Panc1 (cell line): Measurements from ENCODE around the gene ZNF654.
"Not testable (repeated sequence)": the region's sequence is repeated elsewhere in the genome, so short reads cannot be mapped to it uniquely, and the experiment has no call there.

Experiments
- CTCF ChIP-seq: fragments of 450-650 bp; IDR thresholded peaks from 2 replicates; pipeline ENCODE4 v1.5.1; 2017; ENCODE audit warnings: mild to moderate bottlenecking
- POLR2AphosphoS5 ChIP-seq: IDR thresholded peaks from 2 replicates; pipeline ENCODE4 v1.6.1; 2012; ENCODE audit warnings: mild to moderate bottlenecking, low read depth, low read length, moderate library complexity
- REST ChIP-seq, 2 experiments: IDR thresholded peaks; 2 replicates each; pipeline ENCODE4 v1.6.1; 2011 to 2012; ENCODE audit warnings: low read depth in 2 of 2, control low read depth in 1 of 2, low read length in 1 of 2, mild to moderate bottlenecking in 1 of 2, moderate library complexity in 1 of 2; ENCODE audit not compliant: insufficient read depth in 1 of 2
- TCF7L2 ChIP-seq: IDR thresholded peaks from 2 replicates; pipeline ENCODE4 v1.6.1; 2011; ENCODE audit warnings: mild to moderate bottlenecking, low read depth, low read length, inconsistent platforms

GRCh38 chr3:88015656-88016055 lies 43.4 kb upstream of the ZNF654 start:
- not testable (repeated sequence) for TF ChIP-seq POLR2AphosphoS5; CTCF; REST (IDR thresholded peaks at IDR 0.05; ENCODE audit: insufficient read depth in 1 of 2, low read depth in 2 of 2, low read length in 1 of 2); TCF7L2
